ENCODE results near the gene LIME1.

The LIME1 gene

GRCh38 chr20:63752411-63753101 lies 16.1 kb downstream of the LIME1 start:
- H3K36me3 ChIP-seq (ENCODE audit: control insufficient read depth in 2 of 2, insufficient read depth in 2 of 2, low read length in 2 of 2) = no peaks in the 10 kb centered on the region
- H3K9ac ChIP-seq (ENCODE audit: low read depth in 1 of 2, low read length in 2 of 2) = no peak overlapping the region
- H3K27ac ChIP-seq (ENCODE audit: low read depth in 2 of 2, low read length in 2 of 2) = no peak overlapping the region
- no peak overlapping the region for H3K4me3 ChIP-seq (ENCODE audit: low read length in 2 of 2)
- no peaks in the 10 kb centered on the region for H3K27me3 ChIP-seq (ENCODE audit: control insufficient read depth in 2 of 2, insufficient read depth in 2 of 2, low read length in 2 of 2)
- H3K9me3 ChIP-seq (ENCODE audit: control insufficient read depth in 2 of 2, low read length in 2 of 2) = no peaks in the 10 kb centered on the region
- no peaks in the 10 kb centered on the region for H3K4me1 ChIP-seq (ENCODE audit: control insufficient read depth in 2 of 2, insufficient read depth in 2 of 2, low read length in 2 of 2)

GRCh38 chr20:63753381-63753780 lies 16.9 kb downstream of the LIME1 start:
- Histone ChIP-seq H3K27ac (ENCODE audit: low read depth in 2 of 2, low read length in 2 of 2) (no peak overlapping the region), H3K4me3 (ENCODE audit: low read length in 2 of 2) (no peak overlapping the region), H3K36me3 (ENCODE audit: control insufficient read depth in 2 of 2, insufficient read depth in 2 of 2, low read length in 2 of 2) (no peaks in the 10 kb centered on the region), H3K9me3 (ENCODE audit: control insufficient read depth in 2 of 2, low read length in 2 of 2) (no peaks in the 10 kb centered on the region), H3K27me3 (ENCODE audit: control insufficient read depth in 2 of 2, insufficient read depth in 2 of 2, low read length in 2 of 2) (no peaks in the 10 kb centered on the region), H3K4me1 (ENCODE audit: control insufficient read depth in 2 of 2, insufficient read depth in 2 of 2, low read length in 2 of 2) (no peaks in the 10 kb centered on the region), H3K9ac (ENCODE audit: low read depth in 1 of 2, low read length in 2 of 2) (no peak overlapping the region)

- no peak overlapping the region for H3K27ac ChIP-seq (ENCODE audit: low read depth in 2 of 2, low read length in 2 of 2)
- H3K9ac ChIP-seq (ENCODE audit: low read depth in 1 of 2, low read length in 2 of 2) = no peak overlapping the region
- no peaks in the 10 kb centered on the region for H3K9me3 ChIP-seq (ENCODE audit: control insufficient read depth in 2 of 2, low read length in 2 of 2)
- no peaks in the 10 kb centered on the region for H3K27me3 ChIP-seq (ENCODE audit: control insufficient read depth in 2 of 2, insufficient read depth in 2 of 2, low read length in 2 of 2)
- H3K36me3 ChIP-seq (ENCODE audit: control insufficient read depth in 2 of 2, insufficient read depth in 2 of 2, low read length in 2 of 2) = no peaks in the 10 kb centered on the region
- H3K4me3 ChIP-seq (ENCODE audit: low read length in 2 of 2) = no peak overlapping the region
- no peaks in the 10 kb centered on the region for H3K4me1 ChIP-seq (ENCODE audit: control insufficient read depth in 2 of 2, insufficient read depth in 2 of 2, low read length in 2 of 2)
Measured at GRCh38 chr20:63754008-63754407, 17.5 kb downstream of the LIME1 start.

GRCh38 chr20:63755933-63756647 lies 19.6 kb downstream of the LIME1 start:
- Histone ChIP-seq H3K9ac (ENCODE audit: low read depth in 1 of 2, low read length in 2 of 2) (no peak overlapping the region), H3K36me3 (ENCODE audit: control insufficient read depth in 2 of 2, insufficient read depth in 2 of 2, low read length in 2 of 2) (no peaks in the 10 kb centered on the region), H3K4me3 (ENCODE audit: low read length in 2 of 2) (no peak overlapping the region), H3K27me3 (ENCODE audit: control insufficient read depth in 2 of 2, insufficient read depth in 2 of 2, low read length in 2 of 2) (no peaks in the 10 kb centered on the region), H3K27ac (ENCODE audit: low read depth in 2 of 2, low read length in 2 of 2) (no peak overlapping the region), H3K9me3 (ENCODE audit: control insufficient read depth in 2 of 2, low read length in 2 of 2) (no peaks in the 10 kb centered on the region), H3K4me1 (ENCODE audit: control insufficient read depth in 2 of 2, insufficient read depth in 2 of 2, low read length in 2 of 2) (no peaks in the 10 kb centered on the region)

- Histone ChIP-seq H3K36me3 (ENCODE audit: control insufficient read depth in 2 of 2, insufficient read depth in 2 of 2, low read length in 2 of 2) (no peaks in the 10 kb centered on the region), H3K9me3 (ENCODE audit: control insufficient read depth in 2 of 2, low read length in 2 of 2) (no peaks in the 10 kb centered on the region), H3K27me3 (ENCODE audit: control insufficient read depth in 2 of 2, insufficient read depth in 2 of 2, low read length in 2 of 2) (no peaks in the 10 kb centered on the region), H3K4me1 (ENCODE audit: control insufficient read depth in 2 of 2, insufficient read depth in 2 of 2, low read length in 2 of 2) (no peaks in the 10 kb centered on the region), H3K9ac (ENCODE audit: low read depth in 1 of 2, low read length in 2 of 2) (no peak overlapping the region), H3K27ac (ENCODE audit: low read depth in 2 of 2, low read length in 2 of 2) (no peak overlapping the region), H3K4me3 (ENCODE audit: low read length in 2 of 2) (no peak overlapping the region)
Measured at GRCh38 chr20:63756648-63756991, 20.2 kb downstream of the LIME1 start.

GRCh38 chr20:63758152-63758551 lies 21.7 kb downstream of the LIME1 start:
- no peaks in the 10 kb centered on the region for H3K27me3 ChIP-seq (ENCODE audit: control insufficient read depth in 2 of 2, insufficient read depth in 2 of 2, low read length in 2 of 2)
- H3K9ac ChIP-seq (ENCODE audit: low read depth in 1 of 2, low read length in 2 of 2) = no peak overlapping the region
- no peaks in the 10 kb centered on the region for H3K4me1 ChIP-seq (ENCODE audit: control insufficient read depth in 2 of 2, insufficient read depth in 2 of 2, low read length in 2 of 2)
- H3K4me3 ChIP-seq (ENCODE audit: low read length in 2 of 2) = no peak overlapping the region
- H3K9me3 ChIP-seq (ENCODE audit: control insufficient read depth in 2 of 2, low read length in 2 of 2) = no peaks in the 10 kb centered on the region
- no peaks in the 10 kb centered on the region for H3K36me3 ChIP-seq (ENCODE audit: control insufficient read depth in 2 of 2, insufficient read depth in 2 of 2, low read length in 2 of 2)
- no peak overlapping the region for H3K27ac ChIP-seq (ENCODE audit: low read depth in 2 of 2, low read length in 2 of 2)

GRCh38 chr20:63759377-63759901 lies 23.0 kb downstream of the LIME1 start:
- Histone ChIP-seq H3K27ac (ENCODE audit: low read depth in 2 of 2, low read length in 2 of 2) (no peak overlapping the region), H3K27me3 (ENCODE audit: control insufficient read depth in 2 of 2, insufficient read depth in 2 of 2, low read length in 2 of 2) (no peaks in the 10 kb centered on the region), H3K36me3 (ENCODE audit: control insufficient read depth in 2 of 2, insufficient read depth in 2 of 2, low read length in 2 of 2) (no peaks in the 10 kb centered on the region), H3K9ac (ENCODE audit: low read depth in 1 of 2, low read length in 2 of 2) (no peak overlapping the region), H3K4me3 (ENCODE audit: low read length in 2 of 2) (no peak overlapping the region), H3K4me1 (ENCODE audit: control insufficient read depth in 2 of 2, insufficient read depth in 2 of 2, low read length in 2 of 2) (no peaks in the 10 kb centered on the region), H3K9me3 (ENCODE audit: control insufficient read depth in 2 of 2, low read length in 2 of 2) (no peaks in the 10 kb centered on the region)

- Histone ChIP-seq H3K4me3 (ENCODE audit: low read length in 2 of 2) (no peak overlapping the region), H3K9me3 (ENCODE audit: control insufficient read depth in 2 of 2, low read length in 2 of 2) (no peaks in the 10 kb centered on the region), H3K36me3 (ENCODE audit: control insufficient read depth in 2 of 2, insufficient read depth in 2 of 2, low read length in 2 of 2) (no peaks in the 10 kb centered on the region), H3K9ac (ENCODE audit: low read depth in 1 of 2, low read length in 2 of 2) (no peak overlapping the region), H3K27me3 (ENCODE audit: control insufficient read depth in 2 of 2, insufficient read depth in 2 of 2, low read length in 2 of 2) (no peaks in the 10 kb centered on the region), H3K27ac (ENCODE audit: low read depth in 2 of 2, low read length in 2 of 2) (no peak overlapping the region), H3K4me1 (ENCODE audit: control insufficient read depth in 2 of 2, insufficient read depth in 2 of 2, low read length in 2 of 2) (no peaks in the 10 kb centered on the region)
Measured at GRCh38 chr20:63765082-63765873, 28.8 kb downstream of the LIME1 start.

GRCh38 chr20:63765902-63766301 lies 29.4 kb downstream of the LIME1 start:
- Histone ChIP-seq H3K27ac (ENCODE audit: low read depth in 2 of 2, low read length in 2 of 2) (no peak overlapping the region), H3K27me3 (ENCODE audit: control insufficient read depth in 2 of 2, insufficient read depth in 2 of 2, low read length in 2 of 2) (no peaks in the 10 kb centered on the region), H3K4me1 (ENCODE audit: control insufficient read depth in 2 of 2, insufficient read depth in 2 of 2, low read length in 2 of 2) (no peaks in the 10 kb centered on the region), H3K36me3 (ENCODE audit: control insufficient read depth in 2 of 2, insufficient read depth in 2 of 2, low read length in 2 of 2) (no peaks in the 10 kb centered on the region), H3K9ac (ENCODE audit: low read depth in 1 of 2, low read length in 2 of 2) (no peak overlapping the region), H3K9me3 (ENCODE audit: control insufficient read depth in 2 of 2, low read length in 2 of 2) (no peaks in the 10 kb centered on the region), H3K4me3 (ENCODE audit: low read length in 2 of 2) (no peak overlapping the region)
